Keratinocyte (primary cell): Measurements from ENCODE around the gene FABP7. TPM values are rescaled to one million over a fixed set of nuclear protein-coding genes. Genes with fewer than 3 reads are reported as not detected.

ENCODE experiments used
- DNase-seq: peaks from one replicate; pipeline ENCODE4 v3.0.0-alpha.2; 2011; ENCODE audit warnings: low read depth, missing footprints, low spot score
- FAIRE-seq: peaks from 2 replicates; lab custom pipeline; 2011; peaks lifted over from hg19 to GRCh38; lab: Jason Lieb, UNC
- H2AFZ ChIP-seq: 2 replicates; pipeline ENCODE4 v1.6.0; 2012; ENCODE audit warnings: low read length, control low read depth, inconsistent platforms; ENCODE audit not compliant: control insufficient read depth
- H3K27ac ChIP-seq: 2 replicates; pipeline ENCODE4 v1.5.1; 2011; ENCODE audit warnings: low read length; ENCODE audit not compliant: control insufficient read depth, insufficient read depth
- H3K27me3 ChIP-seq: 3 replicates; pipeline ENCODE4 v1.6.0; 2011; ENCODE audit warnings: low read length; ENCODE audit not compliant: control insufficient read depth, insufficient read depth; ENCODE audit errors: extremely low read depth
- H3K36me3 ChIP-seq, 2 experiments: 2 replicates in 1 of 2; 3 replicates in 1 of 2; pipeline ENCODE4 v1.5.1; 2011; ENCODE audit warnings: low read length in 2 of 2, mild to moderate bottlenecking in 1 of 2; ENCODE audit not compliant: control insufficient read depth in 2 of 2, insufficient read depth in 2 of 2; ENCODE audit errors: extremely low read depth in 1 of 2
- H3K4me1 ChIP-seq: 3 replicates; pipeline ENCODE4 v1.5.1; 2011; ENCODE audit warnings: low read length; ENCODE audit not compliant: control insufficient read depth, insufficient read depth; ENCODE audit errors: extremely low read depth
- H3K4me2 ChIP-seq: 3 replicates; pipeline ENCODE4 v1.6.0; 2011; ENCODE audit warnings: low read depth, low read length; ENCODE audit not compliant: control insufficient read depth, insufficient read depth; ENCODE audit errors: extremely low read depth
- H3K4me3 ChIP-seq, 3 experiments: fragments of 200-600 bp in 1 of 3; sonication (generic) in 1 of 3; 2 replicates in 2 of 3; 3 replicates in 1 of 3; pipeline ENCODE4 v1.5.1; 2011 to 2016; ENCODE audit warnings: low read length in 3 of 3, mild to moderate bottlenecking in 3 of 3, control low read depth in 2 of 3, inconsistent platforms in 1 of 3, low read depth in 1 of 3, mixed read lengths in 1 of 3, mixed run types in 1 of 3, moderate library complexity in 1 of 3; ENCODE audit not compliant: control insufficient read depth in 2 of 3, insufficient read depth in 2 of 3; ENCODE audit errors: extremely low read depth in 1 of 3
- H3K79me2 ChIP-seq: 2 replicates; pipeline ENCODE4 v1.6.0; 2012; ENCODE audit warnings: low read length; ENCODE audit not compliant: control insufficient read depth, insufficient read depth
- H3K9ac ChIP-seq: 3 replicates; pipeline ENCODE4 v1.6.0; 2011; ENCODE audit warnings: low read length; ENCODE audit not compliant: control insufficient read depth, insufficient read depth; ENCODE audit errors: extremely low read depth
- H3K9me1 ChIP-seq: 3 replicates; pipeline ENCODE4 v1.6.0; 2011; ENCODE audit warnings: low read length; ENCODE audit not compliant: control insufficient read depth, insufficient read depth; ENCODE audit errors: extremely low read depth
- H3K9me3 ChIP-seq: 2 replicates; pipeline ENCODE4 v1.5.1; 2012; ENCODE audit warnings: low read depth, low read length; ENCODE audit not compliant: control insufficient read depth
- H4K20me1 ChIP-seq: 3 replicates; pipeline ENCODE4 v1.6.0; 2011; ENCODE audit warnings: low read length; ENCODE audit not compliant: control insufficient read depth, insufficient read depth; ENCODE audit errors: extremely low read depth
- EZH2 ChIP-seq: IDR thresholded peaks from one replicate; pipeline ENCODE4 v1.6.1; 2012; ENCODE audit warnings: inconsistent platforms, mild to moderate bottlenecking, low read length, moderate library complexity
- dilution Hi-C: fragments of 300-500 bp; cut with MboI; formaldehyde crosslinking; loops from one replicate; pipeline ENCODE4 v1.7.0; 2020; ENCODE audit warnings: low sequenced_read_pairs; ENCODE audit not compliant: extremely low pct_ligation_motif_present
- polyA plus RNA-seq, 5 experiments: library from polyadenylated mRNA; depleted of rRNA in 3 of 5; stranded (reverse) in 3 of 5; stranded (forward) in 1 of 5; unstranded in 1 of 5; fragments of >200 nt; gene quantifications; 1 replicate in 1 of 5; 2 replicates in 3 of 5; 3 replicates in 1 of 5; pipeline versions ENCODE4 v1.2.1 to v1.2.3, GENCODE V29; 2011 to 2012; ENCODE audit warnings: missing spikeins in 2 of 5, low read depth in 1 of 5, low replicate concordance in 1 of 5
- TF ChIP-seq, protein P1 (sequence below), 3 experiments: IDR thresholded peaks in 1 of 3; conservative IDR thresholded peaks in 1 of 3; optimal IDR thresholded peaks in 1 of 3; 2 replicates in 2 of 3; 3 replicates in 1 of 3; pipeline versions ENCODE3 to v1.5.1; 2011; ENCODE audit warnings: low read length in 3 of 3, mild to moderate bottlenecking in 3 of 3, moderate library complexity in 2 of 3, control low read depth in 1 of 3, inconsistent platforms in 1 of 3; ENCODE audit not compliant: insufficient read depth in 2 of 3; ENCODE audit errors: extremely low read depth in 1 of 3

Gene FABP7
- polyA plus RNA-seq, 1 donor (not counting 4 experiments of a cell fraction or from before 2014, with no cell fraction given) = not detected

DNA sequence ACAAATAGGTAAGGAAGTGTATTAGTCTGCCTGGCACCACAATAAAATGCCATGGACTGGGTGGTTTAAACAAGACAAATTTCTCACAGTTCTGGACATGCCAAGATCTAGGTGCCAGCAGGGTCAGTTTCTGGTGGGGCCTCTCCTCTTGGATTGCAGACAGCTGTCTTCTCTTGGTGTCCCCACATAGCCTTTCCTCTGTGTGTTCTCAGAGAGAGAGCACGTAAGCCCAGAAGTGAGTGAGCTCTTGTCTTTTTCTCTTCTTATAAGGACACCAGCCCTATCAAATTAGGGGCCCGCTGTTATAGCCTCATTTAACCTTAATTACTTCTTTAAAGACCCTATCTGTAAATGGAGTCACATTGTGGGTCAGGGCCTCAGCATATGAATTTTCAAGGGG is 37.8 kb downstream of the FABP7 start:
- Histone ChIP-seq H3K9ac (no peak overlapping the region), H3K36me3 (no peaks in the 10 kb centered on the region), H3K27ac (no peak overlapping the region), H3K79me2 (no peaks in the 10 kb centered on the region), H3K27me3 (no peaks in the 10 kb centered on the region), H3K9me1 (no peaks in the 10 kb centered on the region), H4K20me1 (no peaks in the 10 kb centered on the region), H3K4me3 (no peak overlapping the region), H3K9me3 (no peaks in the 10 kb centered on the region), H3K4me1 (no peaks in the 10 kb centered on the region), H2AFZ (no peak overlapping the region), H3K4me2 (no peak overlapping the region)
- TF ChIP-seq, protein P1, sequence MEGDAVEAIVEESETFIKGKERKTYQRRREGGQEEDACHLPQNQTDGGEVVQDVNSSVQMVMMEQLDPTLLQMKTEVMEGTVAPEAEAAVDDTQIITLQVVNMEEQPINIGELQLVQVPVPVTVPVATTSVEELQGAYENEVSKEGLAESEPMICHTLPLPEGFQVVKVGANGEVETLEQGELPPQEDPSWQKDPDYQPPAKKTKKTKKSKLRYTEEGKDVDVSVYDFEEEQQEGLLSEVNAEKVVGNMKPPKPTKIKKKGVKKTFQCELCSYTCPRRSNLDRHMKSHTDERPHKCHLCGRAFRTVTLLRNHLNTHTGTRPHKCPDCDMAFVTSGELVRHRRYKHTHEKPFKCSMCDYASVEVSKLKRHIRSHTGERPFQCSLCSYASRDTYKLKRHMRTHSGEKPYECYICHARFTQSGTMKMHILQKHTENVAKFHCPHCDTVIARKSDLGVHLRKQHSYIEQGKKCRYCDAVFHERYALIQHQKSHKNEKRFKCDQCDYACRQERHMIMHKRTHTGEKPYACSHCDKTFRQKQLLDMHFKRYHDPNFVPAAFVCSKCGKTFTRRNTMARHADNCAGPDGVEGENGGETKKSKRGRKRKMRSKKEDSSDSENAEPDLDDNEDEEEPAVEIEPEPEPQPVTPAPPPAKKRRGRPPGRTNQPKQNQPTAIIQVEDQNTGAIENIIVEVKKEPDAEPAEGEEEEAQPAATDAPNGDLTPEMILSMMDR (optimal IDR thresholded peaks at IDR 0.05 in 1 of 3, IDR thresholded peaks at IDR 0.05 in 1 of 3, conservative IDR thresholded peaks at IDR 0.05 in 1 of 3; ENCODE audit: extremely low read depth in 1 of 3, insufficient read depth in 2 of 3, low read length in 3 of 3) = no peak
- no peak for TF ChIP-seq EZH2
- no peak for DNase-seq
- dilution Hi-C loops = no loop called here
- FAIRE-seq = no peak

DNA sequence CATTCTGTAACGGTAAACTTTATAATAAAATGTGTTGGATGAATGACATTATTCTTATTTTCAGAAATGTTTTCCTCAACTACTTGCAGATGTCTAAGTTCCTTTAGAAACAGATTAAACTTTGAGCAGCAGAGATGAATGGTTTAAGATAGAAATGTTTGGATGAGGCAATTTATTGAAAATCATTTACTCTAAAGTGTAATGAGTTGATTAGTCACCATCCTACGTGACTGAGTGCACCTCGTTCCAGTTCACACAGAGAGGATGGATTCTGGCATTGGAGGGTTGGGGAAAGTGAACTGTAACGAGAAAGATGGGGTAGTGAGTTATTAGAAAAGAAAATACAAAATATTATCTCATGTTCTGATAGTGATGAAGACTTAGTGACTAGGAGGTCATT is 38.2 kb downstream of the FABP7 start:
- Histone ChIP-seq H3K4me3 (no peak overlapping the region), H3K79me2 (no peaks in the 10 kb centered on the region), H3K9me3 (no peaks in the 10 kb centered on the region), H3K9me1 (no peaks in the 10 kb centered on the region), H2AFZ (no peak overlapping the region), H3K4me2 (no peak overlapping the region), H3K4me1 (no peaks in the 10 kb centered on the region), H4K20me1 (no peaks in the 10 kb centered on the region), H3K27me3 (no peaks in the 10 kb centered on the region), H3K9ac (no peak overlapping the region), H3K27ac (no peak overlapping the region), H3K36me3 (no peaks in the 10 kb centered on the region)
- dilution Hi-C loops = no loop called here
- DNase-seq = no peak
- TF ChIP-seq, protein P1 (optimal IDR thresholded peaks at IDR 0.05 in 1 of 3, IDR thresholded peaks at IDR 0.05 in 1 of 3, conservative IDR thresholded peaks at IDR 0.05 in 1 of 3; ENCODE audit: extremely low read depth in 1 of 3, insufficient read depth in 2 of 3, low read length in 3 of 3) = no peak
- no peak for TF ChIP-seq EZH2
- FAIRE-seq = no peak
